Heart left ventricle (tissue), 13 donors: ENCODE data around the gene PHF2.

ENCODE experiments used
- POLR2A ChIP-seq, 2 donors: fragments of 450-650 bp; IDR thresholded peaks; one replicate each; pipeline ENCODE4 v1.6.1; 2017; ENCODE audit warnings: antibody characterized with exemption in 2 of 2, mild to moderate bottlenecking in 2 of 2, moderate library complexity in 2 of 2
- TF ChIP-seq, protein P1 (sequence below), 12 donors: fragments of 200-600 bp; sonication (generic) in 4 of 12; IDR thresholded peaks; one replicate each; pipeline versions ENCODE4 v1.5.0 to v1.8.0; 2018 to 2022; ENCODE audit warnings: antibody characterized with exemption in 12 of 12, mild to moderate bottlenecking in 5 of 12
- donor health status: ischemic (EF 13 %, LVEDD 7.1; RV severe dilation, severe dysfunction).
- donor health status: DM: no; HTN: yes; CAD: no.
- donor health status: DM: no; HTN: no; CAD: no.
- donor health status: ischemic (EF 25% LVEDD 6.9; RV normal size, moderate dysfunction).
- donor health status: ischemic (EF 25% LVEDD 5.7; RV mildly dilated, moderate dysfunction).
- donor health status: ischemic (EF 35%, LVEDD 5.7; RV mildly dilated, moderate dysfunction).
- donor health status: nonischemic (EF 11% LVEDD 7.7; RV severe dilation, severe dysfunction).
- donor health status: DM: yes; HTN: yes; CAD: no.
- donor health status: PGD.
- donor health status: ischemic (EF 29% LVEDD 5.4; RV normal size, mild dysfunction).
- donor health status: nonischemic (EF 23%, LVEDD 6.1; RV moderate dilation, normal function).

DNA sequence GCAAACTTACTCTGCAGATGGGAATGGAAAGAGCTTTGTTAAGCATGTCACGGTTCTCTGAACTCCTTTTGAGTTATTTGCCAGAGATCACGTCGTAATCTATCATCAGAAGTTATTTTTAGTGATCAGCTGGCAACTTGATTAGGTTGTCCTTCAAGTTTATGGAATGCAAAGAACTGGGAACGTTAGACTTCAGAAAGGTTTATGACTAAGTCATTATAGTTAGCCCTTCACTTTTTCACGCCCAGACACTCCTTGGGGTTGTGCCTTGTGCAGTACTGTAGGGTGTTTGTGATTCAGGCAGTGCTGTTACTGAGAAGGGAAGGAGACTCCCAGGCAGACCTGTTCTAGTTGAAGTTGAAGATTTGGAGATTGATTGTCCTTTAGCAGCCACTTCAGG is 26.8 kb upstream of the PHF2 start:
- TF ChIP-seq POLR2A (IDR thresholded peaks at IDR 0.05): no peak
- TF ChIP-seq, protein P1, sequence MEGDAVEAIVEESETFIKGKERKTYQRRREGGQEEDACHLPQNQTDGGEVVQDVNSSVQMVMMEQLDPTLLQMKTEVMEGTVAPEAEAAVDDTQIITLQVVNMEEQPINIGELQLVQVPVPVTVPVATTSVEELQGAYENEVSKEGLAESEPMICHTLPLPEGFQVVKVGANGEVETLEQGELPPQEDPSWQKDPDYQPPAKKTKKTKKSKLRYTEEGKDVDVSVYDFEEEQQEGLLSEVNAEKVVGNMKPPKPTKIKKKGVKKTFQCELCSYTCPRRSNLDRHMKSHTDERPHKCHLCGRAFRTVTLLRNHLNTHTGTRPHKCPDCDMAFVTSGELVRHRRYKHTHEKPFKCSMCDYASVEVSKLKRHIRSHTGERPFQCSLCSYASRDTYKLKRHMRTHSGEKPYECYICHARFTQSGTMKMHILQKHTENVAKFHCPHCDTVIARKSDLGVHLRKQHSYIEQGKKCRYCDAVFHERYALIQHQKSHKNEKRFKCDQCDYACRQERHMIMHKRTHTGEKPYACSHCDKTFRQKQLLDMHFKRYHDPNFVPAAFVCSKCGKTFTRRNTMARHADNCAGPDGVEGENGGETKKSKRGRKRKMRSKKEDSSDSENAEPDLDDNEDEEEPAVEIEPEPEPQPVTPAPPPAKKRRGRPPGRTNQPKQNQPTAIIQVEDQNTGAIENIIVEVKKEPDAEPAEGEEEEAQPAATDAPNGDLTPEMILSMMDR (IDR thresholded peaks at IDR 0.05): no peak
